SU-DHL-6 (cell line): Measurements from ENCODE around the gene SH3GL1.

Source experiments
- H2AFZ ChIP-seq: fragments of 200-600 bp; sonication (generic); 2 replicates; pipeline ENCODE4 v1.6.1; 2014; ENCODE audit warnings: low read depth, mild to moderate bottlenecking, moderate library complexity, mixed read lengths, antibody characterized with exemption, low read length; ENCODE audit not compliant: severe bottlenecking
- H3F3A ChIP-seq: fragments of 200-600 bp; shearing (Covaris generic); 2 replicates; pipeline ENCODE4 v1.6.0; 2016; ENCODE audit warnings: antibody characterized with exemption, mild to moderate bottlenecking; ENCODE audit not compliant: insufficient read depth
- H3K27ac ChIP-seq: fragments of 200-600 bp; sonication (generic); 2 replicates; pipeline ENCODE4 v1.5.1; 2016; ENCODE audit warnings: low read depth, mild to moderate bottlenecking, low read length, moderate library complexity, mixed read lengths
- H3K27me3 ChIP-seq: fragments of 200-600 bp; sonication (generic), shearing (Covaris generic); 2 replicates; pipeline ENCODE4 v1.6.0; 2014; ENCODE audit warnings: mild to moderate bottlenecking, low read length
- H3K36me3 ChIP-seq: fragments of 200-600 bp; sonication (generic); 2 replicates; pipeline ENCODE4 v1.6.1; 2014; ENCODE audit warnings: mild to moderate bottlenecking, low read length, mixed read lengths
- H3K4me2 ChIP-seq: fragments of 300-600, 200-600 bp; shearing (Covaris generic), sonication (generic); 2 replicates; pipeline ENCODE4 v1.6.0; 2014; ENCODE audit warnings: low read length, low read depth, mild to moderate bottlenecking; ENCODE audit not compliant: poor library complexity, severe bottlenecking
- H3K4me3 ChIP-seq: fragments of 200-600 bp; sonication (generic); 2 replicates; pipeline ENCODE4 v1.5.1; 2014; ENCODE audit warnings: antibody characterized with exemption, low read length, mild to moderate bottlenecking, mixed read lengths; ENCODE audit not compliant: insufficient read depth, poor library complexity, severe bottlenecking
- H3K79me2 ChIP-seq: fragments of 200-600 bp; sonication (generic); 2 replicates; pipeline ENCODE4 v1.6.1; 2014; ENCODE audit warnings: mild to moderate bottlenecking, low read length, moderate library complexity; ENCODE audit not compliant: insufficient read depth
- H3K9ac ChIP-seq: fragments of 200-600 bp; sonication (generic); 2 replicates; pipeline ENCODE4 v1.7.0; 2014; ENCODE audit warnings: mild to moderate bottlenecking, low read length
- H3K9me2 ChIP-seq: fragments of 200-600 bp; sonication (generic); replicated peaks from 2 replicates; pipeline ENCODE4 v1.6.1; 2014; ENCODE audit warnings: low read length; ENCODE audit not compliant: insufficient read depth
- H3K9me3 ChIP-seq: fragments of 200-600 bp; sonication (generic); 2 replicates; pipeline ENCODE4 v1.6.1; 2014; ENCODE audit warnings: low read length, mixed read lengths; ENCODE audit not compliant: insufficient read depth
- H4K20me1 ChIP-seq: fragments of 200-600 bp; sonication (generic); 2 replicates; pipeline ENCODE4 v1.6.1; 2014; ENCODE audit warnings: low read depth, mild to moderate bottlenecking, antibody characterized with exemption, low read length, moderate library complexity, mixed read lengths
- CTCF ChIP-seq: fragments of 200-600 bp; sonication (generic); IDR thresholded peaks from one replicate; pipeline ENCODE4 v1.5.1; 2017; ENCODE audit warnings: antibody characterized with exemption, mild to moderate bottlenecking, low read length, moderate library complexity; ENCODE audit not compliant: insufficient read depth, poor library complexity, severe bottlenecking
- EZH2phosphoT487 ChIP-seq: fragments of 200-600 bp; sonication (generic), shearing (Covaris generic); conservative IDR thresholded peaks from 2 replicates; pipeline ENCODE4 v1.6.1; 2018; ENCODE audit warnings: mild to moderate bottlenecking, antibody characterized with exemption, low read length, moderate library complexity, mixed read lengths

SH3GL1 gene

DNA sequence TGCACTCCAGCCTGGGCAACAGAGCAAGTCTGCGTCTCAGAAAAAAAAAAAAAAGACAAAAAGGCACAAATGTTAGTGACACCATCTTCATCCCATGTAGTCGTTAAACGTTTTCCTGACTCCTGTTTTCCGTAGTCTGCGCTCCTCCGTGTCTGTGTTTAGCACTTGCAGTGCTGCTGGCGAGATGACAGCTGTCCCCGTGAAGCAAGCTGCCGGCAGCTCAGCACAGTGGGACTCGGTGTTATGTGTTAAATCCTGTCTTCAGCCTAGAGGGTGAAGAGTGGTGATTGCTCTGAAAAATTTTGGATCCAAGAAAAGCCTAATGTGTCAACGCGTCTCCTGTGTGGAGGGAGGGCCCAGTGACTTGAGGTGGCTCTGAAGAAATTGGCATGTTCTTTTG is 38.9 kb upstream of the SH3GL1 start:
- no peak overlapping the region for H2AFZ ChIP-seq

DNA sequence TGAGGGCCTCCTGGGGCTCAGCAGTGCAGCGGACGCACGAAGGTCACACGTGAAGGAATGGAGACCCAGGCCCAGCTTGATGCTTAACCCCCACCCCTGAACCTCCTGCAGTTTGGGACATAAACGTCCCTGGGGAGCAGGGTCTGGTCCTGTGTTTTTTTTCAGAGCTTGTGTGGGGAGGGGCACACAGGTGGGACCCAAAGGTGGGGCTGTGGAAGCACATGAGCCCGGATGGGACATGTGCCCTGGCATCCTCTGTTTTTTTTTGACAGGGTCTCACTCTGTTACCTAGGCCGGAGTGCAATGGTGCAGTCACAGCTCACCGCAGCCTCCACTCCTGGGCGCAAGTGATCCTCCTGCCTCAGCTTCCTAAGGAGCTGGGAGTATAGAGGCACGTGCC is 36.8 kb upstream of the SH3GL1 start:
- no peaks in the 10 kb centered on the region for H3K9me3 ChIP-seq
- H3K79me2 ChIP-seq: peaks cover 11% of the 10 kb centered on the region; the same call in 1 of the 2 replicates
- peaks cover 4% of the 10 kb centered on the region; the same call in 1 of the 2 replicates for H3K36me3 ChIP-seq
- H3K4me2 ChIP-seq: no peak overlapping the region
- H2AFZ ChIP-seq: no peak overlapping the region
- TF ChIP-seq EZH2phosphoT487 (no peak), CTCF (no peak)
- H4K20me1 ChIP-seq: no peaks in the 10 kb centered on the region
- H3K4me3 ChIP-seq: no peak overlapping the region
- H3K27me3 ChIP-seq: no peaks in the 10 kb centered on the region
- no peaks in the 10 kb centered on the region for H3K9me2 ChIP-seq
- no peak overlapping the region for H3K27ac ChIP-seq
- no peaks in the 10 kb centered on the region for H3F3A ChIP-seq
- H3K9ac ChIP-seq: no peak overlapping the region

More for the DNA sequence above, 38.9 kb upstream of the SH3GL1 start:
- no peaks in the 10 kb centered on the region for H3K27me3 ChIP-seq
- no peaks in the 10 kb centered on the region for H3K9me3 ChIP-seq
- TF ChIP-seq CTCF (no peak), EZH2phosphoT487 (no peak)
- no peak overlapping the region for H3K4me2 ChIP-seq
- H3K36me3 ChIP-seq: peaks cover 4% of the 10 kb centered on the region; the same call in 1 of the 2 replicates
- H3K9me2 ChIP-seq: no peaks in the 10 kb centered on the region
- H3K4me3 ChIP-seq: no peak overlapping the region
- H3F3A ChIP-seq: no peaks in the 10 kb centered on the region
- H3K9ac ChIP-seq: no peak overlapping the region
- peaks cover 11% of the 10 kb centered on the region; the same call in 1 of the 2 replicates for H3K79me2 ChIP-seq
- H4K20me1 ChIP-seq: no peaks in the 10 kb centered on the region
- no peak overlapping the region for H3K27ac ChIP-seq

- Histone ChIP-seq H3K36me3 (peaks cover 4% of the 10 kb centered on the region; the same call in 1 of the 2 replicates), H3K27me3 (no peaks in the 10 kb centered on the region), H3K4me2 (no peak overlapping the region), H3K9me2 (no peaks in the 10 kb centered on the region), H3K9me3 (no peaks in the 10 kb centered on the region), H3K27ac (no peak overlapping the region), H2AFZ (no peak overlapping the region), H3K9ac (no peak overlapping the region), H3K79me2 (peaks cover 11% of the 10 kb centered on the region; the same call in 1 of the 2 replicates), H4K20me1 (no peaks in the 10 kb centered on the region), H3F3A (no peaks in the 10 kb centered on the region), H3K4me3 (no peak overlapping the region)
- no peak for TF ChIP-seq CTCF
- no peak for TF ChIP-seq EZH2phosphoT487
Observed at GRCh38 chr19:4436231-4436630, 35.9 kb upstream of the SH3GL1 start.

DNA sequence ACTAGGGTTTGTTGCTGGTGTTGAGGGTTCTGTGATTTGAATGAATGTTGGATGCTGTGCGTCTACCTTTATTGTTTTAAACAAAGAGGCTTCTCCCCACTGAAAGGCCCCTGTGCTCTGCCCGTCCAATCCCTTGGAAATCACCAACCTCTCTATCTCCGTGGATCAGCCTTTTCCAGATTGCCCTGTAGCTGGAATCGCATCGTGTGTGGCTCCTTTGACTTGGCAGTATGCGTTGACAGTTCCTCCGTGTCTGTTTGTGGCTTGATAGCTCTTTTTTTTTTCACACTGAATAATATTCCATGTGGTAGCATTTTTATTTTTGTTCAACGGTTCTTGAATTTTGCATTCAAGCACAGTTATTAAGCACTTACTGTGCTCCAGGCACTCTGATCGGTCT is 34.0 kb upstream of the SH3GL1 start:
- H3K27me3 ChIP-seq: no peaks in the 10 kb centered on the region
- H3K36me3 ChIP-seq: no peaks in the 10 kb centered on the region; the same call in 1 of the 2 replicates
- H4K20me1 ChIP-seq: no peaks in the 10 kb centered on the region
- no peaks in the 10 kb centered on the region for H3F3A ChIP-seq
- H3K9me2 ChIP-seq: no peaks in the 10 kb centered on the region
- H3K9me3 ChIP-seq: no peaks in the 10 kb centered on the region
- no peak overlapping the region for H2AFZ ChIP-seq
- H3K4me3 ChIP-seq: no peak overlapping the region
- H3K27ac ChIP-seq: no peak overlapping the region
- no peak overlapping the region for H3K9ac ChIP-seq
- peaks cover 11% of the 10 kb centered on the region; the same call in 1 of the 2 replicates for H3K79me2 ChIP-seq
- TF ChIP-seq CTCF (no peak), EZH2phosphoT487 (no peak)
- H3K4me2 ChIP-seq: no peak overlapping the region
